GM19351 (cell line): ENCODE data around the gene WIZ.

Source experiments
- ATAC-seq: cut with Tn5 transposase; IDR thresholded peaks from one replicate; pipeline ENCODE4 v1.9.1; 2021; ENCODE audit warnings: mild to moderate bottlenecking, moderate library complexity; ENCODE audit not compliant: unreplicated experiment

Gene WIZ

DNA sequence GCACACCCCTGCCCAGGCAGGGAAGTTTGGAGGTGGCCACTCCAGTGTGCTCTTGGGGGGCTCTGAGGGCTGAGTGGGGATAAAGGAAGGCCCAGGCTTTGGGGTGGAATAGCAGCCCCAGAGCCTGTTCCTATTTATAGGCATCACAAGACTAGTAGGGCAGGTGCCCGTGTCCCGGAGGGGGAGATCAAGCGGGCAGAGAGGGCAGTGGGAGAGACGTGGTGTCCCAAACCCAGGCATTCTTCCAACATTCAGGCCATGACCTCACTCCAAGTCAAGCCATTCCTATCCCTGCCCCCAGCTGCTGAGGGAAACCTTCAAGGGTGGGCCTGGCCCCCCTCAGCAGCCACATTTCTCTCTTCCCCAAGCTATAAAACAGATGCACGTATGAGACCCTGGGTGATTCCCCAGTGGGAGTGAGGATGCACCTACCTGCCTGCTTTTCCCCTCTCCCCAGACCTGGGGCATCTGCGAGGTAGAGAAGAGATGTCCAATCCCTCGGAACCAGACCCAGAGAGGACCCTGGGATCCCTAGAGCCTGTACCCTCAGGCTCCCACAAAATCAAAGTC, 3.9 kb downstream of the WIZ start:
- ATAC-seq, result no peak

DNA sequence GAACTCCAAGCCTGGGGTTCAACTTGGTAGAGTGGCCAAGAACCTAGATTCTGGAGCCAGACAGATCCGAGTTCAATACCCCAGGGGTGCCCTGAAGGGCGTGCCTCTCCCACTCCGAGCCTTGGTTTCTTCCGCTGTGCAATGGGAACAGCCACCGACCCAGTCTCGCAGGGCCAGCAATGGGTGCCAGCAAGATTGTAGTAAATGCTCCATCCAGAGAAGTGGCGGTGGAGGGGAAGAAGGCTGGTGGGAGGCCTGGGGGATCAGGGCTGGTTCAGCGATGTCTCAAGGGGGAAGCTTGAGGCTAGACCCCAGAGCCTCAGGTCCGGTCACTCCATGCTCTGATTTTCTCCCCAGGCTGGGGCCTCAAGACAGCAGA, 4.5 kb downstream of the WIZ start:
- no peak for ATAC-seq

DNA sequence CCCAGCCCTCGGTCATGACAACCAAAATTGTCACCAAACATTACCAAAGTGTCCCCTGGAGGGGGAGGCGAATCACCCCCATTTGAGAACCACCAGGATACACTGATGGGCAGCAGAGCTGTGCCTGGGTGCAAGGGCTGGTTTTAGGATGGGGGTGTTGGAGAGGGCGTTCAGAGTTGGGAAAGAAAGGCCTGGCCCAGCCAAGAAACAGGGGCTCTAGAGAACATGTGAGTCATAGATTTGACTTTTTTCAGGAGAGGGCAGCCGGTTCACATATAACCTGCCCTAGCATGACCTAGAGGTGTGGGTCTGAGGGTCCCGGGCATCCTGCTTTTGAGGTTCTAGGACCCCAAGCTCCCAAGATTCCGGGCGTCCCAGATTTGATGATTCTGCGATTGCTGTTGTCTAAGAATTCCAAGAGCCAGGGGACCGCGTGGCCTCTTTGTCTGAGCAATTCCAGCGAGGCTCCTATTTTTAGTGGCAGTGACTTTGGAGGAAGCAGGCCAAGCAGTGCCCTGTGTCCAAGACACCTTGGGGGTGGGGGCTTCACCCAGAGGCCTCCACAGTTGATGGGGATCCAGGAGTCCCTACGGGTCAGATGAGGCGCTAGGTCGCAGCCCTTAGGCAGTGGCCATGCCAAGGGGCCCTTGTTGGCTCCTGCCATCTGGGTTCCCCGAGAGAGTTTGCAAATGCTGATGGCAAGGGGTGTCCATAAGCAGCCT, 5.1 kb downstream of the WIZ start:
- no peak for ATAC-seq

DNA sequence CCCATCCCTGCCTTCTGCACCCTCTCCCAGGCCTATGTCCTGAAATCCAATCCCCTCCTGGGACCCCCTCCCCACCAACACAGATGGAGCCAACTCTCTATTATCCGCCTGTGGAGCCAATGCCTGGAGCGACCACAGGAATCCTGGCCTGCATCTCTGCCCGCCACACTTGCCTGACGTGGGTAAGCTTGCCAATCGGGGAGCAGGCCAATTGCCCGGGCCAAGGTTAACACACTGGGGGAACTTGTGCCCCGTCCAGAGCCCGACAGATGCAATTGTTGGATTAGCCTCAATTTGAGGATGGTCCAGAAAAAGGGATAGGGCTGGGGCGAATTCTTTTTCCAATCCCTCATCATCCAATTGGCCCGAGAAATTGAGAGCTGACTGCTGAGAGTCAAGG, 5.9 kb downstream of the WIZ start:
- no peak for ATAC-seq

DNA sequence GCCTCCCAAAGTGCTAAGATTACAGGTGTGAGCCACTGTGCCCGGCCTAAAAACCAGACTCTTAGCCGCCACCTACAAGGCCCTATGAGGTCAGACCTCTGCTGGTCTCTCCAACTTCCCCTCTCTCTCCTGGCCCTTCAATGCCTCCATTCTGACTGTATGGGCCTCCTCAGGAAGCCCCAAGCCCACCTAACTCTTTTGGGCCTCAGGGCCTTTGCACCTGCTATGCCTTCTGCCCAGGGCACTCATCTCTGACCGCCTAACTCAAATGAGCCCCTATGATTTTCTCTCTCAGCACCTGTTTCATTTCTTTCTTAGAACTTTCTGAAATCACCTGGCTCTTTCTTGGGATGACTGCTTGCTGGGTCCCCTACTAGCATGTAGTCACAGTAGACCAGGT, 6.4 kb downstream of the WIZ start:
- no peak for ATAC-seq

DNA sequence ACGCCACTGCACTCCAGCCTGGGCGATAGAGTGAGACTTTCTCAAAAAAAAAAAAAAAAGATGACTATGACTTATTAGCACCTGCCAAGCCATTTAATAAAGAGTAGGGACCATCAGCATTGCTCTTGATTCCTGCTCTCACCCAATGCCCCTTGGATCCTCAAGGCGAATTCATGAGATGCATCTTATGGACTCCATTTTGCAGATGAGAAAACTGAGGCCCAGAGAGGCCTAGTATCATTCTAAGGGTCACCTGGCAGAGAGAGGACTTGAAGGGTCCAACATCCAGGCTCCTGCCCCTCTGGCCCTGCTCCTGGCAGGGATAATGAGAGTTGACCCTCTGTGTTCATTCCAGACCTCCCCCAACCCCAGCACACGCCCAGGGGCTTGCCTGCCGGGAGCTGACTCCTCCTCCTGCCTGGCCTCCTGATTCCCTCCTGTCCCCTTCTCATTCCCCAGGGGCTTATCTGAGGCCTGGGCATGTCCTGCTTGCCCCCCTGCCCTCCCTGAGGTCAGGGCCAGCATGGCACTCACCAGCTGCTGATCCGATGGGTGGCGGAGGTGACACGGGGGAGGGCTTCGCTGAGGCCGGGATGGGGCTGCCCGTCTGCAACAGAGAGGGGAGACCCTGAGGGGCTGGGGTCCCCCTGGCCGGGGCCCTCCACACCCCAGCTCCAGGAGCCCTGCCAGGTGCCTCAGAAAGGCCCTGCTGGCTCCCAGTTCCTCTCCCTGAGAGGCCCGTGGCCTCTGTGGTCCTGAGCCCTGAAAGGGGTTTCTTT, 7.4 kb downstream of the WIZ start:
- no peak for ATAC-seq

DNA sequence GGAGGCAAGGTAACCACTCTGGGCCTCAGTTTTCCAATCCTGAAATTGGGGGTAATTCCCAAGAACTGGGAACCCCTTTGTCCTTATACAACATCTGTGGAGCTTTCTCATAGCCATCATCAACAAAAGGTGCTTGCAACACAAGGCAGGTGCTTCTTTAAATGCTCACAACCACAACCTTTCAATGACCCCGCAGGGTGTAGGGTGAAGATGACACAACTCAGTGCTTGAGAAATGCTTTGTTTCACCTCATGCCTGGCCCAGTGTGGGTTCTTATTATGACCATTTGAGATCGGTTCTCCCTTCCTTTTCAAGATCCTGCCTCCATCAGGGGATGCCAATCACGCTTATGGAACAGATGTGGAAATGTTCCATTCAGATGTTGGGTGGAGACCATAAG, 8.4 kb downstream of the WIZ start:
- ATAC-seq, result no peak

DNA sequence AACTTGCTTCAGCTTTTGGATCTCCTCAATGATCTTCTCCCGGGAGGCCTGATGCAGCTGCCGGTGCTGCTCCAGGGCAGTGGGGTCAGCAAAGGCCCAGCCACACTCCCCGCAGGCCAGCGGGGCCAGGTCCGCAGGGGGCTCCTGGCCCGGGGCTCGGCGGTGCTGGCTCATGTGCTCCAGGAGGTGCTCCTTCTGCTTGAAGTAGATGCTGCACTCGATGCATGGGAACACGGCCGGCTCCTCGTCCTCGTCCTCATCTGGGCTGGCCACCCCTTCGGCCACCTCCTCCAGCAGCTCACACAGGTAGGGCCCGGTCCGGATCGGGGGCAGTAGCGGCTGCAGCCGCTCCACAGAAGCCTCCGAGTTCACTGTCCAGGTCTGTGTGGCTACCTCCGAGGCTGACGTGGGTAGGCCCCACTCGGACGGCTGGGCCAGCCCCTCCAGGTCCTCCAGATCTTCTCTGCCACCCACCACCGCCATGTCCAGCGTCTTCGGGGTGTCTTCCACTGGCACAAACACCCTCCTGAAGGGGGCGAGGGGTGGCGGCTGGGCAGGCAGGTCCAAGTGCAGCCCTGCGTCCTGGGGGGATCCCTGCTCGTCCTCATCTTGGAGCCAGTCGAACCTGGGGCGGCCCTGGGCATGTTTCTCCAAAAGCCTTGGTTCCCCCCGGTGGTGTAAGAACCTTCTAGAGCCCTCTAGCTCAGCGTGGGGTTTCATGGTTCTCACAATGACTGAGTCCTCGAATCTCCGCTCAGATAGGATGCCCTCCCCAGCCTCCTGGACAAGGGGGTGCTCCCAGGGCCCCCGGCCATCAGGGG, 9.7 kb downstream of the WIZ start:
- no peak for ATAC-seq

DNA sequence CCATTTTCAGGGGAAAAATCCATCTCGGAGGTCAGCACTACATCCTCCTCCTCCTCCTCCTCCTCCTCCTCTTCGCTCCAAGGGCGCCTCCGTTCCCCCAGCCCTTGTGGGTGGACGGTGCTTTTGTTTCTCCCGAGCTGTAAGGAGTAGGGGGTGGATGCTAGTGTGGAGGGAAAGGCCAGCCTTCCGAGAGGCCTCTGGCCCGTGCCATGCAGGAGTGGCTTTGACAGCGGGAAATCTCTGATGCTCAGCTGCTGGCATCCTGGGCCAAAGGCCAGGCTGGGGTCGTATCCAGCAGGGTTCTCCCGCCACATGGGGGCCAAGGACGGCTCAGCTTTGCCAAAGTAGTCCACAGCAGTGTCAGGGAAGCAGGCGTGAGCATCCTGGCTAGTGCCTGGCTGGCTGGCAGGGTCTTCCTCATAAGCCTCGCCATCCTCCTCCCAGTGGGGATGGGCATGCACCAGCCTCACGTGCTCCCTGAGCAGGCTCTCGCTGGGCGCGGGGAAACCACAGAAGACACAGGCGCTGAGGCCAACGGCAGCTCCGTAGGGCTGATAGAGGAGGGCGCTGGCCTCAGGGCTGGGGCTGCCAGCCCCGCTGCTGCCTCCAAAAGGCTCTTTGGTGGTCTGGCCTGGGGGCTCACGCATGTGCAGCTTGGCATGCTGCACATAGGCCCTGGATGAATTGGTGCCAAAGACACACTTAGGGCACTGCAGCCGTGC, 10.5 kb downstream of the WIZ start:
- ATAC-seq, result no peak

DNA sequence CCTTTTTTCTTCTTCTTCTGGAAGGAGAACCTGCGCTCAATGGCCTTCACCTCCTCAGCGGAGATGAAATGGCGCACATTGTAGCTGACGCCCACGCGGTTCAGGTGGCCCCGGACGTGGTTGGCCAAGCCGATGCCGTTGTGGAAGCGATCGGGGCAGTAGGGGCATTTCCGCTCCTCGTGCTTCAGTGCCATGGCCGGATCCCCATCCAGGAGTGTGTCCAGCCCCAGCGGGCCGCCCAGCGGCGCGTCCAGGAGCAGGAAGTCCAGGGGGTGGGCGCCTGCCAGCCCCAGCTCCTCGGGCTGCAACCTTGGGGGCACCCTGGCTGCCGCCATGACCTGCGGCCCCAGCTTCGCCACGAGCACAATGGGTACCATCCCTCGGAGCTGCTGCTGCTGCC, 11.2 kb downstream of the WIZ start:
- no peak for ATAC-seq

DNA sequence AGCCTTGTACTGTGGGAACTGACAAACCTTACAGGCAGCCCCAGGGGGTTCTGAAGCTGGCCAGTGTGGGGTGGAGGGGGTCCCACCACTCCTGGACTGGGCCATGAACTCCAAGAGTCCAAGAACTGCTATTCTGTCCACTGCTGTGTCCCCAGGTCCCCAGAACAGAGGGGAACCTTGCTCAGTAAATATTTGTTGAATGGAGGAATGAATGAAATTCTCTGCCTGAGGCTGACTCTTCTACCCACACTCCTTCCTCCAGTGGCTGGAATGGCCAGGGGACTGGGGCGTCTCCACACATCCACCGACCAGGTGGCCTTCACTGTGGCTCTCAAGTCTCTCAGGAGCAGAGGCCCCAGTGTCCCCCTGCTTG, 11.6 kb downstream of the WIZ start:
- ATAC-seq, result no peak

DNA sequence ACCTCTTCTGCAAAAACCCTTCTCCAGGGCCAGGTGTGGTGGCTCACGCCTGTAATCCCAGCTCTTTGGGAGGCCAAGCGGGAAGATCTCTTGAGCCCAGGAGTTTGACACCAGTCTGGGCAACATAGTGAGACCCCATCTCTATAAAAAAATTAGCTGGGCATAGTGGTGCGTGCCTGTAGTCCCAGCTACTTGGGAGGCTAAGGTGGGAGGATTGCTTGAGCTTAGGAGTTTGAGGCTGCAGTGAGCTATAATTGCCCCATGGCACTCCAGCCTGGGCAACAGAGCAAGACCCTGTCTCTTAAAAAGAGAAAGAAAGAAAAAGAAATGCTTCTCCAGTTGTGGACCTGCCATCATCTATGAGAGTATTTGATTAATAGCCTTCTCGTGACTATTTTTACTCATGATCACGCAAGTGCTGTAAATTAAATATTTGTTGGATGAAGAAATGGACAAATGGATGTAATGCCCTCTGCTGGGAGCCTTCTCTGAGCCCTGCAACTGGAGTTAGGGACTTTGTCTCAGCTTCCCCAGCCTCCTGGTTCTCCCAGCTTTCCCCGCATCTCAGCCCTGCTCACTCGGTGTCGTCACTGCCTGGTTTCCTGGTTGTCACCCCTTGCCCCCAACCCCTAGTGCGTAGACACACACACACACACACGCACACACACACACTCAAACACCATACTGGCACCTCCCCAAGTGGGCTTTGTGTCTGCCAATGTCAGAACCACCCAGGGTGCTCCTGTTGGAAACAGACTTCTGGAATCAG, 12.2 kb downstream of the WIZ start:
- ATAC-seq, result no peak

DNA sequence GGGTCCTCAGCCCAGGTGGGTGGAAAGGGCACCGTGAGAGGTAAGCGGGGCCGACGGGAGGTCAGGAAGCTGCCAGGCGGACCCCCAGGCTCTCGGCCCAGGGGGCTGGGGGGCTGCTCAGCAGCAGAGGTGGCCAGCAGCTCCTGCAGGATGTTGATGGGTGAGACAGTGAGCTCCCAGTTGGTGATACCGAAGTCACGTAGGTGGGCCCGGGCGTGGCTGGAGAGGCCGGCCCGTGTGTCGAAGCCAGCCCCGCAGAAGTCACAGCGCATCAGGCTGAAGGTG, 13.0 kb downstream of the WIZ start:
- ATAC-seq, result no peak

DNA sequence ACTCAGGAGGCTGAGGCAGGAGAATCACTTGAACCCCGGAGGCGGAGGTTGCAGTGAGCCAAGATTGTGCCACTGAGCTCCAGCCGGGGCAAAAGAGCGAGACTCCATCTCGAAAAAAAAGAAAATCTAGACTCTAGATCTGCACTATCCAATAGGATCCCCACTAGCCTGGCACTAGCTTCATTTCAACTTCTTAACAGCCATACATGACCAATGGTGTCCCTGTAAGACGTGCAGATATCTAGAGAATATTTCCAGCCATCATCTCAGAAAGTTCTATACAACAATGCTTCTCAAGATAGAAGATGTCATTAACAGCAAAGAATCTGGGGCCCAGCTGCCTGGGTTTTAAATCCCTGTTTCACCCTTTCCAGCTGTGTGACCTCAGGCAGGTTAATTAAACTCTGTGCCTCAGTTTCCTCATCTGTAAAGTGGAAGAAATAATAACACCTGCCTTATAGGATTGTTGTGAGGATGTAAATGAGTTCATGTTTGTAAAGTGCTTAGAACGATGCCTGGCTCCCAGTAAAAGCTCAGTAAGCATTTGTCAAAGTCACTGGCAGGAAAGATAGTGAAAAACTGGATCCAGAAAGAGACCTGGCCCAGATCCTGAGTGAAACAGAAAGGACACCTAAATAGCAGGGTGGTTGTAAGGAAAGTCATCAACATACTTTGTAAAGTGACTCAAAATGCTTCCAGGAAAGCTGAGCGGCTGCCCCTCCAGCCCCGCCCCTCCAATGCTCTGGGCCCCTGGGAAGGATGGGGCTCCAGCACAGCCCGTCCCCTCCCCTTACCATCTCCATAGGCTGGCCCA, 13.5 kb downstream of the WIZ start:
- no peak for ATAC-seq

DNA sequence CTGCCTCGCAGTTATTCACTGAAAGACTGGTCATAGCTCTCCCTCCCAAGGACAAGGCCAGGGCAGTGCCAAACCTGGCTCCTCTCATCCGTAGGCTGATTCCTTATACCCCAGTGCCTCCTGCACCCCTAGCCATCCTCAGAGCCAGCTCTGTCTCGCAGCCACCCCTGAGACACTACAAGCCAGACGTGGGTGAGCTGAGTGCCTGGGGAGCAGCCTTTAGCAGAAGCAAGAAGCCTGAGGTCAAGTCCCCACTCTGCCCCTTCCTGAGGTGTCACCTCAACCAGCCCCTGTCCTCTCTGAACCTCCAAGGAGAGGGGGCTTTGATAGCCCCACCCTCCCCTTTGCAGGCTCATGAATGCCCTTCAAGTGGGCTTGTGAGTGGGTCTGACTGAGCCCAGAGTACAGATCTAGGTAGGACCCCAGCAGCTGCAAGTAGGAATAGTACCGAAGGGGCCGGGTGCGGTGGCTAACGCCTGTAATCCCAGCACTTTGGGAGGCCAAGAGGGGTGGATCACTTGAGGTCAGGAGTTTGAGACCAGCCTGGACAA, 16.2 kb downstream of the WIZ start:
- ATAC-seq, result no peak

DNA sequence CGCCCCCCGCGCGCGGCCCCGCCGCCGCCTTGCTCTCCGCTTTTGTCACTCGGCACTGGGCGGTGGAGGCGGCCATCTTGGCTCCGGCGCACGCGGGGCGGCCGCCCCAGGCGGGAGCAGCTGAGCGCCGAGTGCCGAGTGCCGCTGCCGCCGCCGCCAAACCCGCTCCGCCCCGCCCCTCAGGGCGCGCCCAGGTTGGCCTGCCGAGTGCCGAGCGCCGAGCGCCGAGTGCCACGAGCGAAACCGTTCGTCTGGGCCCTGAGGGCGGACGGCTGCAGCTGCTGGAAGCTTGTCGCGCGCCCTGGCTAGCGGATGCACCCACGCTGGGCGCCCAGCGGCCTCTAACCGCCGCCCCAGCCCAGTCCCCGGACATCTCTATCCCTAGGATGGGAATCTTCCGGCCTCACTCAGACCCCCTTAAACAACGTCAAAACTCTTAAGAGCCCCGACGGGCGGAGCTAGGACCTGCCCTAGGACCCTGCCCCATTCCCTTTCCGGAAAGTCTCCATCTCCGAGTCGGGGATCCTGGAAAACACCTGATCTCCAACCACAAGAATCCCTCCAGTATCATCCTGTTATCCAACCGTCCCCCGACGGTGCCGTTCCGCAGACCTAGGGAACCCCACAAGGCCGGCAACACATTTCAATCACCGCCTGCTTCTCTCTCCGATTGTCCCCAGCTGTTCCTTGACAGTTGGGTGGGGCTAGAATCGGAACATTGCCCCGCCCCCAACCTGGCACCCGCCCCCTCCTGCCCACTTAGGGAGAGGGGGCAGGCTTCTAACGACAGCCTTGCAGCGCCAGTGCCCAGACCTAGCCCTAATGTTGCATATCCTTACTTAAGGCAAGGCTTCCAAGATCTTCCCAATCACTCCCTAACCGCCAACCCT, 16.9 kb downstream of the WIZ start:
- peak; percentile 83 for ATAC-seq

DNA sequence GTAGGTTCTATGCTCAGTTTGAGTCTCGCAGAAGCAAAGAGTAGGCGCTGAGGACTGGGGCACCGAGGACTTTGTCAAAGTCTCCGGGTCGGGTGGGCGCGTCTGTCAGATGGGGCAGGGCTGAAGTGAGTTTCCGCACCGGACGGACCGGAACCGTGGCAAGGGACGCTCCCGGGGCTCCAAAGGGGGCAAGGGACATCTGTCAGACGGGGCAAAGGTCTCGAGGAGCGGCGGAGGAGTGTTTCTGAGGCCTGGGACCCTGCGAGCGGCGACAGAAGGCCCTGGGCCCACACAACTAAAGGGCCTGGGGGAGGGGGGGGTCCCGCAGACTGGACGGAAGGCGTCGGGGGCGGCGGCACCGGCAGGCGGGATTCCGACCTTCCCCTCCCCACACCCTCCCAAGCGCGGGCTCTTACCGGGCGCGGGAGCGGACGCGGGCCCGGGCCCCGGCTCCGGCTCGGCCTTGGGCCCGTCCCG, 17.7 kb downstream of the WIZ start:
- ATAC-seq, result peak; percentile 9

DNA sequence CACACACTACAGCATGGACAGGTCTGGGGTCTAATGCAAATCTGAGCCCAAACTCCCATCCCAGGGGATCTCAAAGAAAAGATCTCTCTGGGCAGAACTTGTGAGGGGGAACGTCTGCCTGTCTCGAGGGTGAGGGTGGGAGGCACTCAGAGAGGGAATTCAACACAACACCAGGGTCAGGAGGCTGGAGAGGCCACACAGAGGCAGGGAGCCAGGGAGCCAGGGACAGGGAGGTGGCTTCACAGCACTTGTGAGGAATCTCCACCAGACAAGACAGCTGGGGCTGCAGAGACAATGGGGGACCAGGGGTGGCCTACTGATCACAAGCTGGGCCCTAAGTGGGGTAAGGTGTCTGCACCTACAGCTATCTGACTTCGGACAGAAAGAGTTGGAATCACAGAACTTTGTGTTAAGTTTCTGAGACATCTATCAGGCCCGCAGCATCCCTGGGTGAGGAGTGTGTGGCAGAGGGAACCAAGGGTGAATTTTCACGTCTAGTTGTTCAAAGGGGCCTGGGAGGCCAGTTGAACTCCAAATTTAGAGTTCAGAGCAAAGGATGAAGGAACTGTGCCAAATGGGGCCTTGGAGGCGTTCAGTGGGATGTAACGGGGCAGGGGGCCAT, 18.2 kb downstream of the WIZ start:
- no peak for ATAC-seq
